HG03558 (cell line): Measurements from ENCODE around the gene LRP6.

ENCODE experiments used
- ATAC-seq: cut with Tn5 transposase; IDR thresholded peaks from one replicate; pipeline ENCODE4 v1.9.1; 2021; ENCODE audit warnings: moderate number of reproducible peaks; ENCODE audit not compliant: unreplicated experiment; ENCODE audit errors: extremely low read depth

Gene LRP6

DNA sequence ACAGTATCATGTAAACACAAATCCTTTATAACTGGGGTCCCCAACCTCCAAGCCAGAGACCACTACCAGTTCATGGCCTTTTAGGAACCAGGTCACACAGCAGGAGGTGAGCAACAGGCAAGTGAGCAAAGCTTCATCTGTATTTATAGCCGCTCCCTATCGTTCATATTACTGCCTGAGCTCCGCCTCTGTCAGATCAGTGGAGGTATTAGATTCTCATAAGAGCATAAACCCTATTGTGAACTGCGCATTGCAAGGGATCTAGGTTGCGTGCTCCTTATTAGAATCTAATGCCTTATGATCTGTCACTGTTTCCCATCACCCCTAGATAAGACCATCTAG is 49.9 kb downstream of the LRP6 start:
- ATAC-seq: no peak

DNA sequence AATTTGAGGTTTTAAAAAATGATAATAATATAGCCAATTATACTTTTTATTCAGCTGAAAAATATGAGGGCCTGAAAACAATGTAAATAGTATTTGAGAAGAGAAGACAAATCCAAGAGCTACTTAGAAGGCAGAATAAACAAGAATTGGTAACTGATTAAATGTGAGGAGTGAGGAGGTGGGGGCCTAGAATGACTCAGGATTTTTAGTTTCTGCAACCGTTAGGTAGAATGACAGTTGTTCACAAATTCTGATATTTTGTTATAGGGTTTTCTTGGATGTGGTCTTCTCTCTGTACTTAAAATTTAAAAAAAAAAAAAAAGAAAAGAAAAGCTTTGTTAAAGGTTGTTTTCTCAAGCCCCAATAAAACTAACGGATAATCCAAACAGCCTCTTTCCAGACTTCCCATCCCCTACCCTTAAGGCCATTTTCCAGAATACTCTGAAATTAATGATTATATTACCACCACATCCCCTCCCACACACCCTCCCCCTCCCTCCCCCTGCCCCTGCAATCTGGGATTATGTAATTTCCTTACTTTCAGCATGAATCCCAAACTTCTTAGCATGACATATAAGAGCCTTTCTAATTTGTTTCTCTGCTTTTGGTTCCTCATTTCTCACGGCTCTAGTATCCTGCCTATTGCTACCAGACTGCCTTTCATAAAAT is 50.4 kb downstream of the LRP6 start:
- ATAC-seq: no peak

DNA sequence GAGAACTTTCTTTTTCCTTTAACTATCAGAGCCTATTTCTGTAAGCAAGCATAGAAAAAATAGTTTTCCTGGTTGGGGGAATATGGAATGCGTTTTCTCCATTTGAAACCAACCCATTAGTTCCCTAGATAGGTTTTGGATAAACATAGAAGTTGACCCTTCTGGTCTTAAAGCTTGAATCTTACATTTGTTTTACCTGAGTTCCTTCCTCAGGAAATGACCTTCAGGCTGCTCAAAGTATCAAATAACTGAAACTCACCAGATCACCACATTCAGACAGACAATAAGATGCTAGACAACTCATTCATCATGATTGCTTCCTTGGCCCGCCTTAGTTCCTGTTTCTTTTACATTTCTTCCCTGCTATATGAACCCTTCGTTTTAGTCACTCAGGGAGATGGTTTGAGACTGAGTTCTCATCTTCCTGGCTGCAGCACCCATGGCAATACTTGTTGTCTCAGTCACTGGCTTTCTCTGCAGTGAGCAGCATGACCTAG is 52.2 kb downstream of the LRP6 start:
- no peak for ATAC-seq

DNA sequence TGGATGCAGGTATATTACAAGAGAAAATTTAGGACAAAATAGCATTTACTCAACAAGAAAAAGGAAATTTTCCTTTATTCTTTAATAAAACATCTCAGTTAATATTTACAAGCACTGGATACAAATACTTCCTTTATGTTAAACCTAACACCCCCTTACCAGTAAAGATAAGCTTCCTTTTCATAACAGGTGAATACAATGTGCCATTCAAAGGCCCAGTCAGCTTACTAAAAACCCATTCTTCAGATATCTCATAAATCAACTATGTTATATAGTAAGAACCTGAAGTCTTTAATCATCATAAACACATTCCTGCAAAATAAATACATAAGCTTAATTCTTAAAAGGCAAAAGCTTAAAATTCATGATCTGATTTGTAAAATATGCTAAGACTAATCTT is 52.6 kb downstream of the LRP6 start:
- no peak for ATAC-seq

DNA sequence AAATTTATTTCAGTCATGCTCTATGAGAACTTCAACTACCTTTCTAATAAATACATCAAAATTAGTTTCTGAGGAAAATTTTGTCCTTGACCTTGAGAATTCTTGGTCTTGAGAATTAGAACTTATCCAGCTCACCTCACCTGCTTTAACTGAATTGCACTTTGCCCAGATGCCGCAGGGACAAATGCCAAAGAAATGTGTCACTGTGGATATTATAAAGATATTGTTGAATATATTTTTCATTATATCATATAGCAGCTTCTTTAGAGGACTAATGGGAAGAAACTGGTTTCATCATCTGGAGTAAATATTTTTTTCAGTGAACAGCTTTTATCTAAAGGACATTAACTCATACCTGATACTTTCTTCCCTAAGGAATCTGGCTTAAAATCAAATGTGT is 54.1 kb downstream of the LRP6 start:
- ATAC-seq: no peak

DNA sequence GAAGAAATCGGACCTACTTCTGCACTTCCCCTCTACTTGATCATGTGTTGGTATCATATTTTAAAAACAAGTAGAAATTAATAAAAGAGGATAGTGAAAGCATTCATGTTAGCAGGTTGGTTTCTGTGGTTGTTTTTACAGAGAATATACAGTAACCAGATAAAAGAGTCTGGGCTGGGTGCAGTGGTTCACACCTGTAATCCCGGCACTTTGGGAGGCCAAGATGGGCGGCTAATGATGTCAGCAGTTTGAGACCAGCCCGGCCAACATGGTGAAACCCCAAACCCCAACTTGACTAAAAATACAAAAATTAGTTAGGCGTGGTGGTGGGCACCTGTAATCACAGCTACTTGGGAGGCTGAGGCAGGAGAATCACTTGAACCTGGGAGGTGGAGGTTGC is 55.9 kb downstream of the LRP6 start:
- ATAC-seq: no peak

DNA sequence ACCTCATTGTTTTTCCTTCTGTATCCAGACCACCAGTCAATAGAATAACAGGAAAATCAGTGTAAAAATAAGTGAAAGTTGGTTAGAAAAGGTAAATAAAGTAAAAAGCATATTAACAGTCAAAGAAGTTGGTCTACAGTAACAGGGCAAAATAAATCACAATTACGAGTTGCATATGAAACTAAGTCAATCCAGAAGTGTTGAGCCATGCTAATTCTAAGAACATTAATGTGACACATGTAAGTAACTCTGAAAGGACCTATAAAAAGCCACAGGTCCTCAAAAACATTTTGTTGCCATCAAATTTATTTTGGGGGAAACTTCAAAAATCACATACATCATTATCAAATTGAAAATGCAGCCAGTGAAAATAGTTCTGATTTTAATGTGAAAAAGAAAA is 56.4 kb downstream of the LRP6 start:
- ATAC-seq: no peak

DNA sequence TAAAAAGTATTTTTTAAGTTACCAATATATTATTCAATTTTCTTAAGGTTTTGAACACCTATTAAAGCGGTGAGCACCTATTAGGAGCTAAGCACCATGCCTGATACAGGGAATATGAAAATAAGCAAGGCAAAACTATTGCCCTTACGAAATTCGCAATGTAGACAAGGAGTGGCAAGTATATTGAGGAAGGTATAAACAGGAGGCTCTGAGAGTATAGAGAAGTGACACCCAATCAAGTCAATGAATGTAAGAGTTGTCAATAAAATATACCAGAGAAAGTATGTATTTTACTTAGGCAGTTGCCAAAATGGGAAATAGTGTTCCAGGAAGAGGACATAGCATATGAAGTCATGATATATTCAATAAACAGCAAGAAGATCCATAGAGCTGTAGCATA is 57.2 kb downstream of the LRP6 start:
- no peak for ATAC-seq

DNA sequence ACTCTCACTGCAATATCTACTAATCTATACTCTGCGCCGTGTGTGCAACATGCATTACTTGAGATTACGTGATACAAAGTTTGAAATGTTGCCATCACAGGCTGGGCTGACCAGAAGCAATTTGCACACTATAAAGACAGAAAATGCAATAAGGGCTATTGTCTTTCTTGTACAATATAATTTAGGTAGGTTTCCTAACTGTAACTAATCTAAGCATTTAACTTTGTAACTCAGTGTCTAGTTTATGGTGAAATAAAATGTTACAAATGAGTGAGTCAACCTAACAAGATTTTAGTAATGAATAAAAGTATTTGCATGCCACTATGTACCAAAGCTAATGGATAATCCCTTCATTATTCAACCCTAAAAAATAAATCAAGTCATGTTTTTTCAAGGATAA is 57.8 kb downstream of the LRP6 start:
- no peak for ATAC-seq

DNA sequence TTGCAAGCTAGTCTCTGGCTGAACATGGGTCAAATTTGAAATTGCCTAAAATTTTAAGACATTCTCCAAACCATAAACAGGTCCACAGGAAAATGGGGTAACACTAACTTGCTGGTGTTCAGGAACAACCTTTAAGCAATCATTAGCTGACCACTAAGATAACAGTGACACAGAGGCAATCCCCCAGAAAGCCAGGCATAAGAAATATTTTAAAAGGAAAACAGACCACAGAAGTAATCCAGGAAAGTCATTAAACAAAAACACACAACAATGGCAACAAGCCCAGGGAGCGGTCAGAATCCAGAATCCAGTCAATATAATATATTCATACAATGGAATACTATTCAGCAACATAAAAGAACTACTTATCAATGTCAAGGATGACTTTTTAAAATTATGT is 59.1 kb downstream of the LRP6 start:
- ATAC-seq: no peak

DNA sequence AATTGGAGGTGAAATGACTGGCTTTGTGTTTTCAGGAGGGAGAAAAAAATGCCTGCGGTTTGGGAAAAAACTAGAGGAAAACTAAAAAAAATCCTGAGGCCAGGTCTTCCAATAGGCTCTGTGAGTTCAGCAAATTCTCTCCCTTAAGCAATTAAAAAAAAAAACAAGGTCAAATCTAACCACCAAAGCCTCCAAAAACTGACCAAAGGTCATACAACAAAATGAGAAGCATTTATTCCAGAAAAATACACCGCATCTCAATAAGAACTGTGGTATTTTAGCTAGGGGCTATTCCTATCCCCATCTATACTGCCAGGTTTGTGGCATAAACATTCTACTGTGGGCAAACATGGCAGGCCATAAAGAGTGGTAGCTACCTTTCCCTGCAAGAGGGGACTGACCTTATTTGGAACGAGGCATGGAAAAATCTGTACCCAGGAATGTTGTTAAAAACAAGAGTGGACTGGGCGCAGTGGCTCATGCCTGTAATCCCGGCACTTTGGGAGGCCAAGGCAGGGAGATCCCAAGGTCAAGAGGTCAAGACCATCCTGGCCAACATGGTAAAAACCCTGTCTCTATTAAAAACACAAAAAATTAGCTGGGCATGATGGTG is 60.0 kb downstream of the LRP6 start:
- ATAC-seq: no peak

DNA sequence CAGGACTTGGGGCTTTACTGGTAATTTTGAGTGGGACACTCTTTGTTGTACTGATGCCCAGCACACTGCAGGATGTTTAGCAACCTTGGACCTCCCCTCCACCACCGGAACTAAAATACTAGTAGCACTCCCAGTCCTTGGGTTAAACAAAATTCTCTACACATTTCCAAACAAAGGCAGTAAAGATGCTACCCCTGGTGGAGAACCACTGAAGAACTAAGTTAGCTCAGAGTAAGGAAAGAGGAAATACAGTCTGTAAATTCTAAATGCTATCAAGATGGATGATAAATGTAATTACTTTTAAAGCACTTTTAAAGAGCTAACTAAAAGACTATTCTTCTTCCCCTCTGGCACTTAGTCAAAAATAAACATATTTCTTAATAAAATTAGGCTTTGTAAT is 64.1 kb downstream of the LRP6 start:
- no peak for ATAC-seq

DNA sequence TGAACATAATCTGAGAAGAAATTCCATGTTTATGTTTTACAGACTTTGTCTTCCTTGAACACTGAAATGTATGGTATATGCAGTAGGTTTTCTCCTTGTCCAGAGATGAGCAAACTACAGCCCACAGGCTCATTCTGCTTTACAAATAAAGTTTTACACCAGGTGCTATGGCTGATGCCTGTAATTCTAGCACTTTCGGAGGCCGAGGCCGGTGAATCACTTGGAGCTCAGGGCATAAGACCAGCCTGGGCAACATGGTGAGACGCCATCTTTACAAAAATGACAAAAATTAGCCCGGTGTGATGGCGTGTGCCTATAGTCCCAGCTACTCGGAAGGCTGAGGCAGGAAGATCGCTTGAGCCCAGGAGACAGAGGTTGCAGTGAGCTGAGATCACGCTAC is 64.7 kb downstream of the LRP6 start:
- no peak for ATAC-seq

DNA sequence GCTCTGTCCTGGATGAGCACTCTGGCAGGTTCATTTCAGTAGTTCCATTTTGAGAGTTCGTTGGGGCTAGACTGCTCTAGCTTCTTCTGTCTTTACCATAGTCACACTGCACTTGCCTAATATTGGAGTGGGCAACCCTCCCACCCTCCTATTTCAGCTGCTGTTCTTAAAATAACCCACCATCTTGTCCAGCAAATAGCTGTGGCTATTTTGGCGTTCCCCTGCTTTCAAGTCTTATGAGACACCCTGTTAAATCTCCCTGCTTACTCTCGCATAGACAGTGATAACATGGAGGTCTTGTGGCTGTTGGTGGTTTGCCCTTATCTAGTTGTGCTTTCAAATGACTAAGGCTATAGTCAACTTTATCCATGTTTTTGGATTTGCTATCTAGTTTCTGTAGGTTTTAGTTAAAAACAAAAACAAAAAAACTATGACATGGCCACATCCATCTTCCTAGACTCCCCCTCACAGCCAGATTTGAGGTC is 65.5 kb downstream of the LRP6 start:
- ATAC-seq: no peak

DNA sequence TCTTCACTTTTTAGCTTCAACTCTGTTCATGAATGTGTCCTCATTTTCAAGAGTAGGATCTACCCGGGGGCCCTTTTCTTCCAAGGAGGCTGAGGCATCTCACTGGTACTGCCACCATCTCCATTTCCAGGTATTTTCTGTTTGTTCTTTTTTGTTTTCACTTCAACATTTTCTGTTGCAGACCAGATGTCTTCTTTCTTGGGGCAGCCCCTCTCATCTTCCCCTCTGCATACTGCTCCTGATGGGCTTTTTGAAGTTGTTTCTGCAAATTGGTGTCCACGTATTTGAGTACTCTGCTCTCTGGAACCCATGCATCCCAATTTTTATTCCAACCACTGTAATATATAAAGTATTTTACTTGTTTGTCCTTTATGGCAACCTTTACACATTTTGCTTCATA is 66.5 kb downstream of the LRP6 start:
- no peak for ATAC-seq

DNA sequence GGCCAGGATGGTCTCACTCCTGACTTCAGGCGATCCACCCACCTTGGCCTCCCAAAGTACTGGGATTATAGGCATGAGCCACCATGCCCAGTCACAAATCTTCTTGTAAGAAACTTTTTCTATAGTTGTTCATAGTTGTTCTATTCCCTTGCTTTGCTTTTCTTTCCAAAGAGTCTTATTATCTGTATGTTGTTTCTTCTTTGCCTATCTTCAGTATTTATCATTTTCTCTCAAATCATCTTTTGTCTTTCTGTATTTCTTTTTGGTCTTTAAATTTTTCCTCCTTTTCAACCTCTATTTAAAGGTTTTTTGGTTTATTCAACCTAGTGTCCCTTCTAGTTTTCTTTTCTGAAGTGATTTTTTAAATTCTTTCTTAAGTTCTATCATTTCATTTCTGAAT is 68.7 kb downstream of the LRP6 start:
- no peak for ATAC-seq

DNA sequence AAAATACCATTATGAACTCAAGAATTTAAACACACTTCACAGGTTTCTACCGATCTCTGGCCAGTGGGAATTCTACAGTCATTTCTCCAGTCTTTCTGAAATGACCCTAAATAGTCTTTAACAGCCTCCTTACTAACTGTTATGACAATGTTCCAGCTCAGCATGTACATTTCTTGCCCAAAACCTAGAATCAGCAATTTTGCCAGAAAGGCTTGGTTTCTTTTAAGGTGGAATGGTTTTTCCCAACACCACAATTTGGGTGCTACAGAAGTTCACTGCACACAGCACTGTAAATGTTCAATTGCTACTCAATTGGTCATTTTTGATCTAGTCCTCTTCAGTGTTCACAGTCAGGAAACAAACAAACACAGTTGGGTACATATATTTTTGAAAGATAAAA is 69.7 kb downstream of the LRP6 start:
- ATAC-seq: no peak

DNA sequence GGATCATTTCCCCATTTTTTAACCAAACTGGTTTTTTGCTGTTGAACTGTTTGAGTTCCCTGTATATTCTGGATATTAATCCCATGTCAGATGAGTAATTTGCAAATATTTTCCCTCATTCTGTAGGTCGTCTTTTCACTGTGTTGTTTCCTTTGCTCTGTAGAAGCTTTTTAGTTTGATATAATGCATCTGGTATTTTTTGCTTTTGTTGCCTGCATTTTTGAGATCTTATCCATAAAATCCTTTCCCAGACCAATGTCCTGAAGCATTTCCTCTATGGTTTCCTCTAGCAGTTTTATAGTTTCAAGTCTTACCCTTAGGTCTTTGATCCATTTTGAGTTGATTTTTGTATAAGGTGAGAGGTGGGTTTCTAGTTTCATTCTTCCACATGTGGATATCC is 71.3 kb downstream of the LRP6 start:
- no peak for ATAC-seq

DNA sequence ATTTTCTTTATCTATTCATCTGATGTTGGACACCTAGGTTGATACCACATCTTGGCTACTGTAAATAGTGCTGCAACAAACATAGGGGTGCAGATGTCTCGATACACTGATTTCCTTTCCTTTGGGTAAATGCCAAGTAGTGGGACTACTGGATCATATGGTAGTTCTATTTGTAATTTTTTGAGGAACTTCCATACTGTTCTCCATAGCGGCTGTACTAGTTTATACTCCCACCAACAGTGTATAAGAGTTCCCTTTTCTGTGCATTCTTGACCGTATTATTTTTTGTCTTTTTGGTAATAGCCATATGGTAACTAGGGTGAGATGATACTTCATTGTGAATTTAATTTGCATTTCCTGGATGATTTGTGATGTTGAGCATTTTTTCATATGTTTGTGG is 71.8 kb downstream of the LRP6 start:
- ATAC-seq: no peak

DNA sequence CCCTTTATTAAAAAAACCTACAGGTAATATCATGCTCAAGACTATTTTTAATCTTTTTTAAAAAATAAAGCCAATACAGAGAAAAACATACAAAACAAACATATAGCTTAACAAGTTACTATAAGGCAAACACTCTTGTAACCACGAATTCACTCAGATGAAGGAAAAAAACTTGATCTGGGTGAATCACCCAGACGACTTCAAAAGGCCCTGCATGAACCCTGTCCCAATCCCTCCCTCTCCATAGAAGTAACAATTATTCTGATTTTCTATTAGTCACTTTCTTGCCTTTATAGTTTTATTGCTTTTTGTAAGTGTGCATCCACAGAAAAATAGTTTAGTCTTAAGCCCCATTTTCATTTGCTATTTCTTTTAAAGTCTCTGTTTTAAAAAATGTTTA is 72.6 kb downstream of the LRP6 start:
- ATAC-seq: no peak

DNA sequence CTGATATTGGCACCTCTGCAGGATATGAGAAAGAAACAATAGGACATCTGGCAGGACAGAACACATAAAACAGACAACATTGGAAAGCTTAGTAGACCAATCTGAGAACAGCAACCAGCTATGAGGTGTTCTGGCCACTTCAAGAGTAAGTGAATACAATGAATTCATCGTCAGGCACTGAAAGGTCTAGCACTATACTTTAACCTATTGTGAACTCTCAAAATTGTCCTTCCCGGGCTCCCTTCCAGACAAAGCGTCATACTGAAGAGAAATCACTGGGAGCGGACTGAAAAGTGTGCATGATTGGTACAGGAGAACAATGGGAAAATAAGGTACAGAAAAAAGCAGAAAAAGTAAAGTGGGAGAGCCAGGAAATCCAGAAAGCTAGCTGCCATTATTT is 75.8 kb downstream of the LRP6 start:
- ATAC-seq: no peak

DNA sequence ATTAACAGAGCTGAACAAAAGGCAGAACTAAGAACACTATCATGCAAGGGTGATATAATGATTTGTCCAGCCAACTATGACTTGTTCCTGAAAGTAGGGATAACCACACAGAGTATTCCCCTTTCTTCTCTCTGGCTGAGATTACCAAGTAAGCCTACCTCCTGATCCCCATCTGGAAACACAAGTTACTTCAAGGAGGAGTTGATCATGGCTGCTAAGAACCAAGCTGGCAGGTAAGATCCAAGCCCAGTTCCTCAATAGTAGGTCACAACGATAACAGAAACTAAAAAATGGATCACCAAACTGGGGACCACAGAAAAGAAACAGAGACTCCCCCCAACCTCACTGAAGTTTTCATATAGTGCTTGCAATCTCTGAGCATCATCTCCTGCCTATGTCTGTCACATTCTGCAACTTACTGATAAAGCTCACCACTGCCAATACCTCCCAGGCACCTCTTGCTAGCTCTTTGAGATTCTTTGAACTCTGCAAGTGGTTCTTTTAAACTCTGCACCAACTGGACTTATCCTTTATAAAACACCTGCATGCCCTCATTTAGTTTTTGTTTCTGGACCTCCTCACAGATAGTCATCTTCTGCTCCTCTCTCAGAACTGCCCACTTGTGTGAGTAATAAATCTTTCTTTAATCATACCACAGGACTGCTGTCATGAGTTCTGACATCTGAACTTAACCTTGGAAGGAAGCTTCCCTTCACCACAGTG is 76.6 kb downstream of the LRP6 start:
- no peak for ATAC-seq
